PC-9 (cell line): ENCODE results near the gene SLC18A2.

Experiments
- EZH2 ChIP-seq: fragments of 200-600 bp; sonication (generic); IDR thresholded peaks from 2 replicates; pipeline ENCODE4 v1.8.0; 2017; ENCODE audit warnings: antibody characterized with exemption, low read depth
- TF ChIP-seq, protein P1 (sequence below): fragments of 200-600 bp; sonication (generic); conservative IDR thresholded peaks from 2 replicates; pipeline ENCODE4 v1.6.1; 2017; ENCODE audit warnings: mixed run types, antibody characterized with exemption, mild to moderate bottlenecking, moderate library complexity

- TF ChIP-seq, protein P1, sequence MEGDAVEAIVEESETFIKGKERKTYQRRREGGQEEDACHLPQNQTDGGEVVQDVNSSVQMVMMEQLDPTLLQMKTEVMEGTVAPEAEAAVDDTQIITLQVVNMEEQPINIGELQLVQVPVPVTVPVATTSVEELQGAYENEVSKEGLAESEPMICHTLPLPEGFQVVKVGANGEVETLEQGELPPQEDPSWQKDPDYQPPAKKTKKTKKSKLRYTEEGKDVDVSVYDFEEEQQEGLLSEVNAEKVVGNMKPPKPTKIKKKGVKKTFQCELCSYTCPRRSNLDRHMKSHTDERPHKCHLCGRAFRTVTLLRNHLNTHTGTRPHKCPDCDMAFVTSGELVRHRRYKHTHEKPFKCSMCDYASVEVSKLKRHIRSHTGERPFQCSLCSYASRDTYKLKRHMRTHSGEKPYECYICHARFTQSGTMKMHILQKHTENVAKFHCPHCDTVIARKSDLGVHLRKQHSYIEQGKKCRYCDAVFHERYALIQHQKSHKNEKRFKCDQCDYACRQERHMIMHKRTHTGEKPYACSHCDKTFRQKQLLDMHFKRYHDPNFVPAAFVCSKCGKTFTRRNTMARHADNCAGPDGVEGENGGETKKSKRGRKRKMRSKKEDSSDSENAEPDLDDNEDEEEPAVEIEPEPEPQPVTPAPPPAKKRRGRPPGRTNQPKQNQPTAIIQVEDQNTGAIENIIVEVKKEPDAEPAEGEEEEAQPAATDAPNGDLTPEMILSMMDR, result no peak
- TF ChIP-seq EZH2, result no peak
Measured at GRCh38 chr10:117316701-117317100, 75.8 kb downstream of the SLC18A2 start.
